IPS-18a (cell line): Measurements from ENCODE around the gene FBH1.
"Not testable (repeated sequence)": the region's sequence is repeated elsewhere in the genome, so short reads cannot be mapped to it uniquely, and the experiment has no call there.

Source experiments
- H3K27ac ChIP-seq: one replicate; pipeline ENCODE4 v1.5.1; 2013; ENCODE audit warnings: low read length
- H3K27me3 ChIP-seq: one replicate; pipeline ENCODE4 v1.6.1; 2013; ENCODE audit warnings: mild to moderate bottlenecking, low read length; ENCODE audit not compliant: control insufficient read depth, insufficient read depth
- H3K36me3 ChIP-seq: one replicate; pipeline ENCODE4 v1.6.1; 2013; ENCODE audit warnings: low read depth, low read length; ENCODE audit not compliant: control insufficient read depth
- H3K4me1 ChIP-seq: one replicate; pipeline ENCODE4 v1.6.1; 2013; ENCODE audit warnings: low read depth, low read length; ENCODE audit not compliant: control insufficient read depth
- H3K4me3 ChIP-seq: one replicate; pipeline ENCODE4 v1.5.1; 2013; ENCODE audit warnings: low read length
- H3K9ac ChIP-seq: one replicate; pipeline ENCODE4 v1.6.1; 2013; ENCODE audit warnings: mild to moderate bottlenecking, low read length, moderate library complexity
- H3K9me3 ChIP-seq: one replicate; pipeline ENCODE4 v1.6.1; 2013; ENCODE audit warnings: low read depth, low read length; ENCODE audit not compliant: control insufficient read depth

FBH1 gene

DNA sequence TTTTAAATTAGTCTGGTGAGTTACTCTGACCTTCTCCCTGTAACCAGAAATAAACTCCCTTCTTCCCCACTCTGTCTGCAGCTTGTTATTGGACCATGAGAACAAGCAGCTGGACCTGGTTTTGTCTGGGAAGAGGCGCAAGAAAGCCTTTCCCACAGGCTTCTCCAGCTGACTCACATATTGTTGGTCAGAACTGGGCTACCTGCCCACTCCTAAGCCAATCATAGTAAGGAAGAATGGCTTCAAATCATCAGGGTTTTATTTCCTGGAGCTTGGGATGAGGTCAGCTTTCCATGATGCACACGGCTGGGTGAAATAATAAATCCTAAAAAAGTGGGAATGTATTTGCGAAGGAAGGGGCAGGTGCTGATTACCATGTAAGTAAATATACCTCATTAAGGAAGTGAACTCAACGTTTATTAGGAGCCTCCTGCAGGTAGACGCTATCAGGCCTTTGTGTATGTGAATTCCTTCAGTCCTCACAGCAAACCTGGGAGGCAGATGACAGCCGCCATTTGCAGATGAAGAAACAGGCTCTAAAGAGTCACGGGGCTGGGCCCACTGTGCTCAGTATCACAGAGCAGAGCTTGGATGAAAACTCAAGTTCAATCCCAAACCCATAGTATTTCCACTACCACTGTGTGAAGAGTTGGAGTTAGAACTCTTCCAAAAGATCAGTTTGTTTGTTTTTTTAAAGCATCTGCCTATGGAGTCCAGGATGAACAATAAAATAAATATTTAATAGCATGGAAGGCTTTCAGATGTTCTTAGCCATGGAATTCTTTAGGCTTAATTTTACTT lies 54.5 kb downstream of the FBH1 start:
- Histone ChIP-seq H3K9ac (no peak overlapping the region), H3K36me3 (no peaks in the 10 kb centered on the region), H3K4me1 (peaks cover 15% of the 10 kb centered on the region), H3K4me3 (no peak overlapping the region), H3K9me3 (no peaks in the 10 kb centered on the region), H3K27ac (no peak overlapping the region), H3K27me3 (no peaks in the 10 kb centered on the region)

GRCh38 chr10:5945190-5945509 lies 55.1 kb downstream of the FBH1 start:
- no peaks in the 10 kb centered on the region for H3K9me3 ChIP-seq
- no peaks in the 10 kb centered on the region for H3K27me3 ChIP-seq
- H3K4me1 ChIP-seq = peaks cover 15% of the 10 kb centered on the region
- no peak overlapping the region for H3K9ac ChIP-seq
- H3K27ac ChIP-seq = no peak overlapping the region
- no peak overlapping the region for H3K4me3 ChIP-seq
- H3K36me3 ChIP-seq = no peaks in the 10 kb centered on the region

DNA sequence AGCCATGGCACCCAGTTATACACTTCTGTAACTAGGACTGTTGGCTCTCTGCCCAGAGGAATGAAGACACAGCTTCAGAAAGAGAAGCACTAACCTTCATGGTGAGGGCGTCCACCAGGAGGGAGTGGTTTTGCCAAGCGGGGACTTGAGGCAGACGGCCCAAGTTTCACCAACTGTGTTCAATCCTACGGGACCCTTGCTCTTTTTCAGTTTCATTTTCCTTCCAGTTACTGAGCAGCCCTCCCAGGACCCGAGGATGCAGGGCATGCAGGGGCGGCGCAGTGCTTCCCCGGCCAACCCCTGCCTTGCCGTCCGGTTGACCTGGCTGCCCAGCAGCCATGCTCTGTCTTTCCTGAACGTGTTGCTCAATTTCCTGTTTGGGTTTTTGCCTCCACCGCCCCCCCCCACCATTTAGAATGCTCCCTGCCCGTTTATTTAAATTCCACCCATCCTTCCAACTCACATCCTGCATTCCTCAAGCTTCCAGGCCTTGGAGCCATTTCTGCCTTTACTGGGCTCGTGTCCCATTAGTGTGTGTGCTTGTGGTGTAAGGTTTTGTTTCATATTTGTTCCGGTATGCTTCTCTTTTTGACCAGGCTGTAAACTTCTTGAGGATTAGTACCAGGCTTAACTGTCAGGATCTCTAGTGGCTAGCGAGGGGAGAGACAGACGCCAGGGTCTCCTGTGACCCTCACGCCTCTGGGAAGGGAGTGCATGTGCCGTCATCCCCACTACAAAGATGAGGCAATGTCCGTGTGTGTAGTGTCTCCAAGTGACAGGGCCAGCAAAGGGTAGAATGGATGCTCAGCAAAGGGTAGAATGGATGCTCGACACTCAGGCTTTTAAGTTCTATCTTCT lies 55.7 kb downstream of the FBH1 start:
- H3K9ac ChIP-seq = no peak overlapping the region
- no peaks in the 10 kb centered on the region for H3K9me3 ChIP-seq
- no peaks in the 10 kb centered on the region for H3K27me3 ChIP-seq
- H3K27ac ChIP-seq = no peak overlapping the region
- H3K36me3 ChIP-seq = no peaks in the 10 kb centered on the region
- H3K4me1 ChIP-seq = peaks cover 15% of the 10 kb centered on the region
- no peak overlapping the region for H3K4me3 ChIP-seq

GRCh38 chr10:5946419-5946775 lies 56.4 kb downstream of the FBH1 start:
- not testable (repeated sequence) for H3K9me3 ChIP-seq, H3K27me3 ChIP-seq, H3K36me3 ChIP-seq, H3K4me3 ChIP-seq, H3K9ac ChIP-seq, H3K27ac ChIP-seq
- H3K4me1 ChIP-seq = peaks cover 15% of the 10 kb centered on the region

- no peaks in the 10 kb centered on the region for H3K27me3 ChIP-seq
- H3K4me1 ChIP-seq = peaks cover 15% of the 10 kb centered on the region
- no peak overlapping the region for H3K9ac ChIP-seq
- H3K36me3 ChIP-seq = no peaks in the 10 kb centered on the region
- H3K9me3 ChIP-seq = no peaks in the 10 kb centered on the region
- H3K4me3 ChIP-seq = no peak overlapping the region
- no peak overlapping the region for H3K27ac ChIP-seq
Measured at GRCh38 chr10:5946786-5947185, 56.7 kb downstream of the FBH1 start.

- H3K9me3 ChIP-seq = no peaks in the 10 kb centered on the region
- no peaks in the 10 kb centered on the region for H3K36me3 ChIP-seq
- no peaks in the 10 kb centered on the region for H3K27me3 ChIP-seq
- H3K4me1 ChIP-seq = peaks cover 15% of the 10 kb centered on the region
- no peak overlapping the region for H3K9ac ChIP-seq
- H3K4me3 ChIP-seq = no peak overlapping the region
- no peak overlapping the region for H3K27ac ChIP-seq
Measured at GRCh38 chr10:5947471-5948207, 57.6 kb downstream of the FBH1 start.

DNA sequence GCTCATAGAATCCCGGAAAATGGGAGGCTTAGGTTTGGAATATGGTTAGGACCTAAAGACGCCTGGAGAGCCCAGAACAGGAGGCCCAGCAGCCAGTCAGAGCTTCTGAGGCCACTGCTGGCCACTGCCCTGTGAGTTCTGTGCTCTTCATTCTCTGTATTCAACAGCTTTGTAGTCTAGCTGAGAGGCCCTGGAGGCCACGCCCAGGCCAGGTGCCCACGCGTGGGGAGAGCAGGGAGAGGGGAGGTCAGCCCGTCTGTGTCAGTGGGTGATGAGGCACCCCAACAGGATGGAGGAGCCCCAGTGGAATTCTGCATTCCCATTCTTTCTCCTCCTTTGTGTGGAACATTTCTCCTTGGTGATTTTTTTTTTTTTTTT lies 58.2 kb downstream of the FBH1 start:
- no peak overlapping the region for H3K4me3 ChIP-seq
- H3K9ac ChIP-seq = no peak overlapping the region
- no peaks in the 10 kb centered on the region for H3K9me3 ChIP-seq
- no peaks in the 10 kb centered on the region for H3K36me3 ChIP-seq
- H3K4me1 ChIP-seq = peaks cover 19% of the 10 kb centered on the region
- no peak overlapping the region for H3K27ac ChIP-seq
- H3K27me3 ChIP-seq = no peaks in the 10 kb centered on the region

DNA sequence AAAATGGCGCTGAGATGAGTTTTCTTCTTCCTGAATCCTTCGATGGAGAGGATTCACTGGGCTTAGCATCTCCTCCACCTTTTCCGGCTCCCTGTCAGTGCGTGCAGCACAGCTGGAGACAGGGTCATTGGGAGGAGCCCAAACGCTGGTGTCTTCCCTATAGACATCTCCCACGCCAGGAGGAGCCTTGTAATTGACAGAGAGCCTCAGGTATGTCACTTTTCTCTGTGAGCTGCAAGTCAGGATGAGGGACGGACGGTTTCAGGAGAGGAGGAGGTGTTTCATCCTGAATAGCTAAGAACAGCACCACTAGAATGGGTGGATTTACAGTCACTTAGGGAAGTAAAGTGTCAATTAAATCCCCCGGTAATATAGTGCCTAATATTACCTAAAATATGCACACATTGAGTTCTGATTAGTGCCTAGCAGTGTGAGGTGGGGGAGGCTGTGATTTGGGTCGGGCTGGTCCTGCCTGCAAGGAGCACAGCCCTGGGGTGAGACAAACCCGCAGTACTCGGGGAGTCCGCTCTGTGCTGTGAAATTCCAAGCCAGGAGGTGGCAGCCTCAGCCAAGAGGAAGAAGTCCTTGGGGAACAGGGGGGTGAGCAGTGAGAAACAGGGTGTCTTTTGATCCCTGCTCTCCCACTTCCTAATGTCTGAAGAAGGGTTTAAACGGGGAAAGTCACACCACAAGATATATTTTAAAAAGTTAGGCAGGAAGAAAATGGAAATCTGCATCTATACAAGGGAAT lies 59.1 kb downstream of the FBH1 start:
- Histone ChIP-seq H3K27ac (no peak overlapping the region), H3K9ac (no peak overlapping the region), H3K4me1 (peaks cover 19% of the 10 kb centered on the region)

GRCh38 chr10:5951167-5951711 lies 61.2 kb downstream of the FBH1 start:
- Histone ChIP-seq H3K4me3 (no peak overlapping the region), H3K9me3 (no peaks in the 10 kb centered on the region), H3K9ac (no peak overlapping the region), H3K4me1 (peaks cover 3% of the 10 kb centered on the region), H3K36me3 (no peaks in the 10 kb centered on the region), H3K27me3 (no peaks in the 10 kb centered on the region), H3K27ac (no peak overlapping the region)

More for the DNA sequence above, 59.1 kb downstream of the FBH1 start:
- H3K36me3 ChIP-seq = no peaks in the 10 kb centered on the region
- no peaks in the 10 kb centered on the region for H3K9me3 ChIP-seq
- no peak overlapping the region for H3K4me3 ChIP-seq
- H3K27me3 ChIP-seq = no peaks in the 10 kb centered on the region

DNA sequence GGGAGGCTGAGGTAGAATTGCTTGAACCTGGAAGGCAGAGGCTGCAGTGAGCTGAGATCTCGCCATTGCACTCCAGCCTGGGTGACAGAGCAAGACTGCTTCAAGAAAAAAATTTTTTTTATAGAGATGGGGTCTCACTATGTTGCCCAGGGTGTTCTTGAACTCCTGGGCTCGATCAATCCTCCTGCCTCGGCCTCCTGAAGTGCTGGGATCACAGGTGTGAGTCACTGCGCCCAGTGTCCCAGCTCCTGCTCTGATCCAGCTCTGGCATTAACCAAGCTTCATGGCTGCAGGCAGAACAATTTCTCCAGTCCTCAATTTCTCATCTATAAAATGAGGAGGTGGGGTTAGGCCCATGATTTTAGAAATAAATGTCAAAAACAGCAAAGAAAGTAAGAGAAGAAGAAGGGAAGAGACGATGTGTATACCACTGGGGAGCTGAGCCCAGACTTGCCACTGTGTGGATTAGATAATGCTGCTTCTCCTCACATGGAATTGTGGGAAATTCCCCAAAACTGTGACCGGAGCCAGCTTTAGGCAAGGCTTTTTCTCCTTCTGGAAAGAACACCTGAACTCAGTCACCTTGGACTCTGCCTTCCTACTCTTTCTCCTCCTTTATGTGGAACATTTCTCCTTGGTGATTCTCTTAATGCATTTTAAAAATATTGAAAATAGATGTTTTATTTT lies 61.8 kb downstream of the FBH1 start:
- no peak overlapping the region for H3K9ac ChIP-seq
- H3K9me3 ChIP-seq = no peaks in the 10 kb centered on the region
- H3K27ac ChIP-seq = no peak overlapping the region
- H3K4me1 ChIP-seq = peaks cover 3% of the 10 kb centered on the region
- no peaks in the 10 kb centered on the region for H3K36me3 ChIP-seq
- H3K4me3 ChIP-seq = no peak overlapping the region
- no peaks in the 10 kb centered on the region for H3K27me3 ChIP-seq
